ENCODE measurements around the gene TMEM109.

The TMEM109 gene

GRCh38 chr11:60927061-60927592 is 13.2 kb downstream of the TMEM109 start:
- TF ChIP-seq SUZ12 (IDR thresholded peaks at IDR 0.05; ENCODE audit: extremely low read depth, insufficient read depth, insufficient read length) (no peak), YY1 (IDR thresholded peaks at IDR 0.05; ENCODE audit: insufficient read depth, insufficient read length) (no peak), ZNF274 (IDR thresholded peaks at IDR 0.05; ENCODE audit: low read depth, low read length) (no peak)

GRCh38 chr11:60927600-60927999 is 13.6 kb downstream of the TMEM109 start:
- H3K4me3 ChIP-seq (ENCODE audit: insufficient read length, low read depth) = no peak overlapping the region
- TF ChIP-seq YY1 (IDR thresholded peaks at IDR 0.05; ENCODE audit: insufficient read depth, insufficient read length) (no peak), SUZ12 (IDR thresholded peaks at IDR 0.05; ENCODE audit: extremely low read depth, insufficient read depth, insufficient read length) (no peak)
- H3K36me3 ChIP-seq (ENCODE audit: insufficient read depth, insufficient read length, low read length) = peaks cover 77% of the 10 kb centered on the region
- no peaks in the 10 kb centered on the region for H3K27me3 ChIP-seq (ENCODE audit: insufficient read depth, insufficient read length)
- peaks cover 13% of the 10 kb centered on the region for H3K4me1 ChIP-seq (ENCODE audit: insufficient read depth, insufficient read length)
- no peak for DNase-seq (ENCODE audit: low read depth, low spot score)
- H3K9me3 ChIP-seq (ENCODE audit: insufficient read depth, low read length) = peaks cover 7% of the 10 kb centered on the region; the same call in 1 of the 2 replicates
- no peak overlapping the region for H3K9ac ChIP-seq (ENCODE audit: insufficient read length, low read depth)

More at GRCh38 chr11:60927061-60927592, 13.2 kb downstream of the TMEM109 start:
- no peak overlapping the region for H3K4me3 ChIP-seq (ENCODE audit: insufficient read length, low read depth)
- peaks cover 11% of the 10 kb centered on the region for H3K4me1 ChIP-seq (ENCODE audit: insufficient read depth, insufficient read length)
- H3K36me3 ChIP-seq (ENCODE audit: insufficient read depth, insufficient read length, low read length) = peaks cover 77% of the 10 kb centered on the region
- no peak for DNase-seq (ENCODE audit: low read depth, low spot score)
- no peaks in the 10 kb centered on the region for H3K27me3 ChIP-seq (ENCODE audit: insufficient read depth, insufficient read length)
- no peak overlapping the region for H3K9ac ChIP-seq (ENCODE audit: insufficient read length, low read depth)
- H3K9me3 ChIP-seq (ENCODE audit: insufficient read depth, low read length) = peaks cover 7% of the 10 kb centered on the region; the same call in 1 of the 2 replicates

- peaks cover 4% of the 10 kb centered on the region; the same call in 1 of the 2 replicates for H3K9me3 ChIP-seq (ENCODE audit: insufficient read depth, low read length)
- H3K4me1 ChIP-seq (ENCODE audit: insufficient read depth, insufficient read length) = peaks cover 18% of the 10 kb centered on the region
- H3K9ac ChIP-seq (ENCODE audit: insufficient read length, low read depth) = no peak overlapping the region
- DNase-seq (ENCODE audit: low read depth, low spot score) = no peak
- H3K36me3 ChIP-seq (ENCODE audit: insufficient read depth, insufficient read length, low read length) = peaks cover 74% of the 10 kb centered on the region
- H3K4me3 ChIP-seq (ENCODE audit: insufficient read length, low read depth) = no peak overlapping the region
- H3K27me3 ChIP-seq (ENCODE audit: insufficient read depth, insufficient read length) = no peaks in the 10 kb centered on the region
- no peak for TF ChIP-seq ZNF274 (IDR thresholded peaks at IDR 0.05; ENCODE audit: low read depth, low read length)
These were observed 14.6 kb downstream of the TMEM109 start for GRCh38 chr11:60928563-60929001.

- DNase-seq (ENCODE audit: low read depth, low spot score) = no peak
- peaks cover 19% of the 10 kb centered on the region for H3K4me1 ChIP-seq (ENCODE audit: insufficient read depth, insufficient read length)
- H3K9ac ChIP-seq (ENCODE audit: insufficient read length, low read depth) = no peak overlapping the region
- H3K4me3 ChIP-seq (ENCODE audit: insufficient read length, low read depth) = no peak overlapping the region
- no peaks in the 10 kb centered on the region for H3K9me3 ChIP-seq (ENCODE audit: insufficient read depth, low read length)
- TF ChIP-seq ZNF274 (IDR thresholded peaks at IDR 0.05; ENCODE audit: low read depth, low read length) (no peak), SUZ12 (IDR thresholded peaks at IDR 0.05; ENCODE audit: extremely low read depth, insufficient read depth, insufficient read length) (no peak), YY1 (IDR thresholded peaks at IDR 0.05; ENCODE audit: insufficient read depth, insufficient read length) (no peak)
- H3K36me3 ChIP-seq (ENCODE audit: insufficient read depth, insufficient read length, low read length) = peaks cover 85% of the 10 kb centered on the region
- no peaks in the 10 kb centered on the region for H3K27me3 ChIP-seq (ENCODE audit: insufficient read depth, insufficient read length)
These were observed 15.8 kb downstream of the TMEM109 start for GRCh38 chr11:60929764-60930163.

- Histone ChIP-seq H3K4me3 (ENCODE audit: insufficient read length, low read depth) (no peak overlapping the region), H3K4me1 (ENCODE audit: insufficient read depth, insufficient read length) (peaks cover 19% of the 10 kb centered on the region), H3K27me3 (ENCODE audit: insufficient read depth, insufficient read length) (no peaks in the 10 kb centered on the region), H3K9ac (ENCODE audit: insufficient read length, low read depth) (no peak overlapping the region), H3K9me3 (ENCODE audit: insufficient read depth, low read length) (no peaks in the 10 kb centered on the region), H3K36me3 (ENCODE audit: insufficient read depth, insufficient read length, low read length) (peaks cover 91% of the 10 kb centered on the region)
- TF ChIP-seq YY1 (IDR thresholded peaks at IDR 0.05; ENCODE audit: insufficient read depth, insufficient read length) = no peak
- DNase-seq (ENCODE audit: low read depth, low spot score) = no peak
These were observed 16.4 kb downstream of the TMEM109 start for GRCh38 chr11:60930394-60930793.

GRCh38 chr11:60931917-60932316 is 18.0 kb downstream of the TMEM109 start:
- Histone ChIP-seq H3K9me3 (ENCODE audit: insufficient read depth, low read length) (no peaks in the 10 kb centered on the region), H3K27me3 (ENCODE audit: insufficient read depth, insufficient read length) (no peaks in the 10 kb centered on the region), H3K36me3 (ENCODE audit: insufficient read depth, insufficient read length, low read length) (peaks cover 96% of the 10 kb centered on the region), H3K9ac (ENCODE audit: insufficient read length, low read depth) (no peak overlapping the region), H3K4me1 (ENCODE audit: insufficient read depth, insufficient read length) (peaks cover 19% of the 10 kb centered on the region), H3K4me3 (ENCODE audit: insufficient read length, low read depth) (no peak overlapping the region)
- no peak for DNase-seq (ENCODE audit: low read depth, low spot score)
- TF ChIP-seq SUZ12 (IDR thresholded peaks at IDR 0.05; ENCODE audit: extremely low read depth, insufficient read depth, insufficient read length) = no peak
- TF ChIP-seq ZNF274 (IDR thresholded peaks at IDR 0.05; ENCODE audit: low read depth, low read length) = no peak
- no peak for TF ChIP-seq YY1 (IDR thresholded peaks at IDR 0.05; ENCODE audit: insufficient read depth, insufficient read length)

- TF ChIP-seq SUZ12 (IDR thresholded peaks at IDR 0.05; ENCODE audit: extremely low read depth, insufficient read depth, insufficient read length) (no peak), YY1 (IDR thresholded peaks at IDR 0.05; ENCODE audit: insufficient read depth, insufficient read length) (no peak), ZNF274 (IDR thresholded peaks at IDR 0.05; ENCODE audit: low read depth, low read length) (no peak)
- H3K4me3 ChIP-seq (ENCODE audit: insufficient read length, low read depth) = no peak overlapping the region
- H3K9ac ChIP-seq (ENCODE audit: insufficient read length, low read depth) = no peak overlapping the region
These were observed 18.8 kb downstream of the TMEM109 start for GRCh38 chr11:60932605-60933356.

More at GRCh38 chr11:60932605-60933356, 18.8 kb downstream of the TMEM109 start:
- H3K9me3 ChIP-seq (ENCODE audit: insufficient read depth, low read length) = no peaks in the 10 kb centered on the region
- peak; percentile 83 for DNase-seq (ENCODE audit: low read depth, low spot score)
- H3K36me3 ChIP-seq (ENCODE audit: insufficient read depth, insufficient read length, low read length) = peaks cover 96% of the 10 kb centered on the region
- peaks cover 19% of the 10 kb centered on the region for H3K4me1 ChIP-seq (ENCODE audit: insufficient read depth, insufficient read length)
- H3K27me3 ChIP-seq (ENCODE audit: insufficient read depth, insufficient read length) = no peaks in the 10 kb centered on the region
